Measurements from ENCODE around the gene NDUFS7. TPM values are rescaled to one million over a fixed set of nuclear protein-coding genes. Genes with fewer than 3 reads are reported as not detected.
"Not testable (repeated sequence)": the region's sequence is repeated elsewhere in the genome, so short reads cannot be mapped to it uniquely, and the experiment has no call there.

NDUFS7 gene
- total RNA-seq, 2 experiments from 2014 or later = 99.4 to 104 TPM

DNA sequence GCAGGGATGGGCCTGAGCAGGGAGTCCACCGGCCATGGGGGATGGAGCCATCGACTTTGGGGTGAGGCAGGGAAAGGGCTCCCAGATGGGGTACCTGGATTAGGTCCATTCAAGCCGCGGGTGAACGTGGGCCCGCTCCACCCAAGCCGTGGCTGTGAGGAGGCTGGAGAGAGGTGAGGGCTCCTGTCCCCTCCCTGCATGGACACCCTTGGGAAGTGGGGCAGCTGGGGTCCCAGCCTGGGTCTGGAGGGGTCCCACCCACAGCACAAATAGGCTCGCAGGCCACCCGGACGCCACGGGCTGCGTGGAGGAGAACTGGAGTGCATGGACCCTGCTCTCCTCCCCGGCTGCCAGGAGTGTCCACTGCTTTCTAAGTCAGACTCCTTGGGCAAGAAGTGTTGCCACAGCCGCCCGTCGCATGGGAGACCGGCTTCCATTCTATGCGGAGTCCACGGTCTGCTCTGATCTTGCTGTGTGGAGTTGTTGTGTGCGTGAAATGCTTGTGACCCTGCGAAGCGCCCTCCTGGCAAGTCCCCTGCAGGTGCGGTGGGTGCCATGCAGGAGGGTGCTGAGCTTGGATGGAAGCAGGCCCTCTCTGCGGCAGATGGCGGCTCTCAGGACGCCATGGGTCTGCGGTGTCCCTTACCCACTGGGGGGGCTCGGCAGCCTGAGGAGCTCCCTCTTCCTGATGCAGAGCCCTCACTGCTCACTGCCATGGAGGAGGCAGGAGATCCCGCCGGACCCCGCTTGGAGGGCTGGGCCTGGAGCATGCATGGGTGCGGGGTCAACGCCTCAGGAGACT, 25.7 kb downstream of the NDUFS7 start:
- CTCF ChIA-PET = interaction anchor here (1.0 to 1.3 kb wide), 2 partner anchors 36 to 86 kb away, joined by 3 to 4 read pairs; no protein-coding TSS in a partner anchor
- POLR2A ChIA-PET = interaction anchor here (0.6 to 1.2 kb wide), 2 partner anchors 27 to 57 kb away, joined by 3 to 6 read pairs; no protein-coding TSS in a partner anchor

DNA sequence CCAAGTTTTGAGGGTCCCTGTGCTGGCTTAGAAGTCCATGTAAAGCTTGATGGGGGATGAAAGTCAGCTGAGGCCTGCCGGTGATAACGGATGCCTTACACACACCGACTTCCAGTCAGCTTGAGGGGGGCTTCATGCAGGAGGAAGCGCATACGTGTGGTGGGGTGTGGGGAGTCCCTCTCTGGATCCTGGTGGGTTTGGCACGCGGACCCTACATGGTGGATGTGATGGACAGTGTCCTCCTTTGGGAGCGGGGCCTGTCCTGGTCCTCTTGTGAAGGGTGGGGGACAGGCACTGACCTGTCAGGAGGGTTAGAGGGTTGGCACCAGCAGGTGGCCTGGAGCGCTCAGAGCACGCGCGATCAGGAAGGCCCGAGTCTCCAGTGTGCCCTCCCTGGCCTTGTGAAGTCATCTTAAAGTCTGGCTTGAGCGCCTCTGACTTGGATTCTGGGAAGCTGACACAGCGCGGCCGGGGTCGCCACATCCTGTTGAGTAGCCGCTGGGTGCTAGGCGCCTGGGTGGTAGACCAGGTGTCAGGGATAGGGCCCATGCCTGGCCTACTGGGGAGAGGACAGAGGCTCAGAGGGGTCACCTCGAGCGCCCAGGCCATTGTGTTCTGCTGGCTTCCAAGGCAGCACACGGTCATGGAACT, 26.6 kb downstream of the NDUFS7 start:
- CTCF ChIA-PET = interaction anchor here (1.0 to 1.3 kb wide), 2 partner anchors 35 to 86 kb away, joined by 3 to 4 read pairs; no protein-coding TSS in a partner anchor
- POLR2A ChIA-PET = interaction anchor here (0.6 to 1.0 kb wide), 3 partner anchors 11 to 27 kb away, joined by 3 to 6 read pairs (median 3); no protein-coding TSS in a partner anchor

DNA sequence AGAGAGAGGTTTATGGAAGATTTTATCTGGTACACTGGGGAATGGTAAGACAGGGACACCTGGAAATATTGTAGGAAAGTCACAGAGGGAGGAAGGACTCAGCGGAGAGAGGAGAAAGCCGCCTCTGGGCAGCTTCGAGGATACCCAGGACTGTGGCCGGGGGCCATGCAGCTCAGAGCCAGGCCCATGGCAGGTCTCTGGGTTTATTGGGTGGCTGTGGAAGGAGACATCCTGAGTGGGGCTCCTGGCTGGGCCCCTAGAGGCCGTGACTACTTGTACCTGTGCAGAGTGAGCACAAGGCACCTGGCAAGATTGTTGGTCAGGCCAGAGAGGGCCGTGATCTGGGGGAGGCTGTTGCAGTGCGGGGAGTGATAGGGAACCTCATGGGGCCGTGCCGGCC, 27.1 kb downstream of the NDUFS7 start:
- ChIA-PET CTCF (interaction anchor here (1.3 kb wide), 1 partner anchor 34 kb away, joined by 3 read pairs; no protein-coding TSS in a partner anchor), POLR2A (interaction anchor here (0.6 to 1.0 kb wide), 3 partner anchors 10 to 27 kb away, joined by 3 to 4 read pairs (median 3); no protein-coding TSS in a partner anchor)

DNA sequence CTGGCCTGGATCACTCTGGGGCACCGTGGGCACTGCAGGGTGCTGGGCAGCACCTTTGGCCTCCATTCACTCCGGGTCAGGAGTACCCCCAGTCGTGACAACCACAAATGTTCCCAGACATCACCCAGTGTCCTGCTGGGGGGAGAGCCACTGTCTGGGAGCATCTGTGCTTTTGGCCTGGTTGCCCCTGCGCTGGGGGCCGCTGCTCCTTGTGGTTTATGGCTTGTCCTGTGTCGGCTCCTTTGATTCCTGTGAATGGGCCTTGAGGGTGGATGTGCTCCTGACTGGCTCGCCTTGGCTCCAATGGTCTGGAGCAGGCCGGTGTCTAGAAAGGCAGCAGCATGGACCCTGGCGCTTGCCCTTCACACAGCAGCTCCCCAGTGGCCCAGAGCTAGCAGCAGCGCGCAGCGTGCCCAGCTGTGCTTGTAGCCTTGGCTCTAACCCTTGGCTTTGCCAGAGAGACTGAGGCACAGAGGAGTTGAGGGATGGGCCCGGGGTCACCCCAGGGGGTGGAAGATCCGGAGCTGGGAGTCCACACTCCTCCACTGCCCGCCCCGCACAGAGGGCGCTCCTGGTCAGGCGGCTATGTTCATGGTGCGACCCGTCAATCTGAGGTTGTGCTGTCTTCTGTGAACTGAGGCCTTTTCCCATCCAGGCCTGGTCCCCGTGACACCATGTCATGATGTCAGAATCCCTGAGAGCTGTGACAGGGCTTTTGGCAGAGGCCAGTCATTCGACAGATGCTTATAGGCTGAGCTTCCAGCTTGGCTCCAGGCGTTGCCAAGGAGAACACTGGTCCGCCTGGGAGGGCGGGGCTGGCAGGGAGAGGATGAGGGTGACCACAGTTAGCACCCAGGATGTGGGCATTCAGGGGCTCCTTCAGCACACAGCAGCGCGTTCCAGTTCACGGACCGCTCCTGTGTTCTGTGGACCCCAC, 27.8 kb downstream of the NDUFS7 start:
- ChIA-PET CTCF (no interaction called here), POLR2A (interaction anchor here (0.6 to 1.0 kb wide), 2 partner anchors 9 to 19 kb away, joined by 3 to 4 read pairs; no protein-coding TSS in a partner anchor)

DNA sequence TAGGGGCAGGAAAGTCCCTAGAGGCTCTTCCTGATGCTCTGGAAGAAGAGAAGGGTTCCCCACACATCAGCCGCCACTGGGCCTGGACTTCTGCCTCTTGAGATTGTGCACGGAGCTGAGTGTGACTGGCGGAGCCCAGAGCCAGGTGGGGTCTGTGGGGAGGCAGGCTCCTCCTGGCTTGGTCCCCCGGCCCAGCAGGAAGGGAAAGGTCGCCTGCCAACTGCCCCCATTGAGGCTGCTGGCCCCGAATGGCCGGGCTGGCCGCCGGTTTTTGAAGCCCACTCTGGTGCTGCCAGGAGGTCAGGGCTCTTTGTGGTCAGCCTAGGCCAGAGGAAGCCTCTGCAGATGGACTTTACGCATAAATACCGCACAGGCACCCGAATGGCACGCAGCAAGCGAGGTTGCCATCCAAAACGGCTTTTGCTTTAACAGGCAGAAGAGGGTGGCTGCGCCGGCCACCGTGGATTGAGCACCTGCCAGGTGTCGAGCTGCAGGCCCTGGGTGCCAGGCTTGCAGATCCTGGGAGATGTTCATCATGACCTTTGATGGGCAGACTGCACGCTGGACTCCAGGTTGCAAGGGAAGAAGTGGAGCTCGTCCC, 28.7 kb downstream of the NDUFS7 start:
- POLR2A ChIA-PET = no interaction called here

DNA sequence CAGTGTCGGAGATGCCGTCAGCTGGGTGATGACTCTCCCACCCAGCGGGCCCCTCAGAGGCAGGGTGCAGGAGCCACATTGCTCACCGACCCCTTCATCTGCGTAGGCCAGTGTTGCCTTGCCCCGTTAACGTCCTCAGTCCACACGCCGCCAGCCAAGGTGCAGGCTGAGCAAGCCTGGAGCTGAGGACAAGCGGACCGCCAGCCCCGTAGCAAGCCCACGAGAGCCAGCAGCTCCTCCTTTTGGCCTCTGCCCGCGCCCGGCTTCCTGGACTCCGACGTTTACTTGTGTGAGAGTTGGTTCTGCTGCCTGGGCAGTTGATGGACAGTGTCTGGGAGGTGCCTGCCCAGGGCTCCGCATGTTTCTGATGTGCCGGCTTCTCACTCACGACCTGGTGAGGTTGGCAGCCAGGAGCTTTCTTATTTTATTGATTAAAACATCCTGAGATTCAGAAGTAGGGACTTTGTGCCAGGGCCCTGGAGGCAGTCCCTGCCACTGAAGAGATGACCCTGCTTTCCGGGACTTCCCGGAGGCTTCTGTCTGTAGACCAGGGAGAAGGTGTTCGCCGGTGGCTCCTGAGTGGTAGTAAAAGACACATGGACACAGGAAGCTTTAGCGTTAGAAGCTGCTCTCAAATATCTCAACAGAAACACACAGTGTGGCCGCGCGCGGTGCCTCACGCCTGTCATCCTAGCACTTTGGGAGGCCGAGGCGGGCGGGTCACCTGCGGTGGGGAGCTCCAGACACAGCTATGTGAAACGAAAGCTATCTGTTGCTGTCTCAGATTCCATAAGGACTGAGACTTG, 29.5 kb downstream of the NDUFS7 start:
- POLR2A ChIA-PET = no interaction called here
- CTCF ChIA-PET = interaction anchor here (0.7 to 1.3 kb wide), 5 partner anchors 10 to 32 kb away, joined by 3 to 4 read pairs (median 3); no protein-coding TSS in a partner anchor

More for the DNA sequence above, 28.7 kb downstream of the NDUFS7 start:
- CTCF ChIA-PET = interaction anchor here (1.0 to 1.1 kb wide), 3 partner anchors 9 to 32 kb away, joined by 3 to 4 read pairs (median 3); no protein-coding TSS in a partner anchor

DNA sequence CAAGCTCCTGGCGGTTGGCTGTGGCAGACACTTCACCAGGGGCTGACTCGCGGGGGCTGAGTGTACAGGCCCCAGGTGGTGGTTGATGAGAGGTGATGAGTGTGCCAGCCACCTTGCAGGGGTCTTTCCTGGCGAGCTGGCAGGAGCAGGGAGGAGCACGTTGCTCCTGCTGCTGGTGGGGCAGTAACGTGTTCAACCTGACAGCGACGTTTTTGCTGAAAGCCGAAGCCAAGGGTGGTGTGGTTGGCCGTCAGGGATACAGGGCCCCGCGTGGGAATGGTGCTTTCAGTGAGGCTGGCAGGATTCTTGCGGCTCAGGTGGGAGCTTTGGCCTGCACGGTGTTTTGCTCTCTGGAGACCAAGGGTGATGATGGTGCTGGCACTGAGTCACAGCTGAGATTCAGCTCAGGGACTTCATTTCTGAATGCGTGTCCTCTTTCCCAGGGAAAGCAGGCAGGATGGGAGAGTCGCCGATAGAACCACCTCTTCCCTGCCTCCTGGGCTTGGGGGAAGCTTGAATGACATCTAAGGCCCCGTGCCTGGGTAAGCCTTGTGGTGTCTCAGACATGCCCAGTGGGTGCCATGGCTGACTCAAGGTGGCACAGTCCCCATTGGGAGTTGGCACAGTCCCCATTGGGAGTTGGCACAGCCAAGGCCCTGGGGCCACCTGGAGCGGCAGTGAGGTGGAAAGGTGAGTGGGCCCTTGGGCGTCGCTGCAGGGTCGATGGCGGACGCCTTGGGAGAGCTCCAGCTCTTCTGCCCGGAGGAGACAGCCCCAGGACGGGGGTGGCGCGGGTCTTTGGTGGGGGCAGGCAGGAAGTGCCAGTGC, 32.5 kb downstream of the NDUFS7 start:
- ChIA-PET POLR2A (no interaction called here), CTCF (interaction anchor here (0.6 kb wide), 1 partner anchor 89 kb away, joined by 3 read pairs; no protein-coding TSS in a partner anchor)

DNA sequence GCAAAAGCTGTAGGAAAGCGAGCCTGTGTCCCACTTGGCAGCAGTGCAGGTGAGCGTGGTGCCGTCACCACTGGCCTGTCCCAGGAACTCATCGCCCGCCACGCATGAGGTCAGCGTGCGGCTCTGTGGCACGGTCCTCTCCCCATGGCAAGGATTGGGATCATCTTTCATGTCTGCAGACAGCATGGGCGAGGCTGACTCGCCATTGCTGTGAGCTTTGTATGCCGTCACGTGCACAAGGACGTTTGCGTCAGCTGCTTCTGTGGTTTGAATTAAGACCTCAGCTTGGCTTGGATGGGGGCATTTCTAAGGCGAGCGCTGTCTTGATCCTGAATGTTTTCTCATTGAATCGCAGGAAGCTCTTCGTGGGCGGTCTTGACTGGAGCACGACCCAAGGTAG, 33.4 kb downstream of the NDUFS7 start:
- ChIA-PET POLR2A (no interaction called here), CTCF (interaction anchor here (0.6 kb wide), 2 partner anchors 90 to 171 kb away, joined by 3 read pairs; no protein-coding TSS in a partner anchor)

DNA sequence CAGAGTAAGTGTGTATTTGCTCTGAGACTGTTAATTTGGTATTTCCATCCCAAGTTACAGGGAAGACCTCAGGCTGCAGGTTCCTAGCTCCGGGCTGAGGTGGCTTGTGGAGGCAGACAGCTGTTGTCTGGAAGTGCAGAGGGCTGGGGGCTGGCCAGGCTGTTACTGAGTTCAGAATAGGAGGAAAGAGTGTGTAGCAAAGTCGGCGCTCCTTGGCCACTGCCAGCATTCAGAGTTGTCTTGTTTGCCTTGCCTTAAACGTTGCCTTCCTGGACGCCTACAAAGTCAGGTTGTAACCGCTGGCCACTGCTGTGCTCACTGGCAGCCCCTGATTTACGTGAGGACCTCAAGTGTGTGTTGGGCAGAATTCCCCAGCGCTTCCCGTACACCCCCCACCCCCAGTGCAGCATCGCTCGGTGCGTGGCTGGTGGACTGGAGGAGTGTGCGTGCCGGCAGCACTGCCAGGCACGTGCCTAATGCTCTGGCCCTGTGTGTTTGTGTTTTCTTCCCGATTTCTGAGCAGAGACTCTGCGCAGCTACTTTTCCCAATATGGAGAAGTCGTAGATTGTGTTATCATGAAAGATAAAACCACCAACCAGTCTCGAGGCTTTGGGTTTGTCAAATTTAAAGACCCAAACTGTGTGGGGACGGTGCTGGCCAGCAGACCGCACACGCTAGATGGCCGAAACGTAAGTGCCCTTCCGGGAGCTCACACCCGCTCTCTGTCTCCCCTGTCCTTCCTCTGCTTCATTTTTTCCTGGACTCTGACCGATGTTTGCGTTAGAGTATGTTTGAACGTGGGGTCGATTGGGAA, 34.2 kb downstream of the NDUFS7 start:
- ChIA-PET POLR2A (no interaction called here), CTCF (no interaction called here)

DNA sequence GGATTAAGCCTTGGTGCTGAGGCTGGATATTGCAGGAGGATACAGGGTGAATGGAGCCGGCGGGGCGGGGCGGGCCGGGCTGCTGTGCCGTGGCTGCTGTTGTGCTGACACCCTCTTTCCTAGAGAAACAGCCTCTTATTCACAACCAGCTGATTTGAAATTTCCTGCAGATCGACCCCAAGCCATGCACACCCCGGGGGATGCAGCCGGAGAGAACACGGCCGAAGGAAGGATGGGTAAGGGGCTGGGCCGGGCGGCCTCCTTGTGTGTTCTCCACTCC, 34.7 kb downstream of the NDUFS7 start:
- ChIA-PET POLR2A (no interaction called here), CTCF (interaction anchor here (0.8 kb wide), 1 partner anchor 27 kb away, joined by 3 read pairs; no protein-coding TSS in a partner anchor)

DNA sequence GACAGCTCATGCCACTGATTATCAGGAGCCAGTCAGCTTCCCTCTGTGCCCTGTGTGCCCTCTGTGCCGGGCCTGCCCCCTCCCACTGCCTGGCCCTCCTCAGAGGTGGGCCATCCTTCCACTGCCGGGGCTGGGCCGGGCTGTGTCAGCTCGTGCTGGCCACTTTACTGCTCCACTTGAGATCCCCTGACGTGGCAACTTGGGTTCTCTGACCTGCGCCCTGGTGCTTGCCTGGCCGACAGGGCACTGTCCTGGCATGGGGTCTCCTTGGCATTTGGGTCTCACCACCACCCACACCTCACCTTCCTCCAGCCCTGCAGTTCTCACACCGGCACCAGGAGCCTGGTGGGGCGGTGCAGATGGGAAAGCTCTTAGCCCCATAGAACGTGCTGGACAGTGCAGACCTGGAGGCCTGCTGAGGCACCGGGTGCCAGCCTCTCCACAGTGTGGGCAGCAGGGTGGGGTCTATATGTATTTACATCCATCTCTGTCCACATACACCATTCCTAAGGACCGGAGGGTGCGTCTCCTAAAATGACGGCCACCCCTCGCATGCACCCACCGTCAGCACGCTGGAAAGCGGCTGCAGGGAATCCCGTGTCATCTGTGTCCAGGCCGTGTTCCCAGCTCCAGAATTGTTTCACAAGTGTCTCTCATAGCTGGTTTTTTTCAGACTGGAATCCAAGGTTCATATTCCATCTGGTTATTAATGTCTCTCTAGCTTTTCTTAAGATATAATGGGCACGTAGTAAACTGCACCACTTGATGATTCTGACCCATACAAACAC, 35.4 kb downstream of the NDUFS7 start:
- ChIA-PET POLR2A (no interaction called here), CTCF (interaction anchor here (0.8 kb wide), 1 partner anchor 26 kb away, joined by 3 read pairs; no protein-coding TSS in a partner anchor)

DNA sequence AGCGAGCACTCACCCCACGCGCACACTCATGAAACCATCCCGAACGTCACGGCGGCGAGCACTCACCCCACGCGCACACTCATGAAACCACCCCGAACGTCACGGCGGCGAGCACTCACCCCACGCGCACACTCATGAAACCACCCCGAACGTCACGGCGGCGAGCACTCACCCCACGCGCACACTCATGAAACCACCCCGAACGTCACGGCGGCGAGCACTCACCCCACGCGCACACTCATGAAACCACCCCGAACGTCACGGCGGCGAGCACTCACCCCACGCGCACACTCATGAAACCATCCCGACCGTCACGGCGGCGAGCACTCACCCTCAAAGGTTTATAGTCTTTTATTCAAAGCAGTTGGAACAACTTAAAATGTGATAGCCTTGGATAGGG, 36.4 kb downstream of the NDUFS7 start:
- POLR2A ChIA-PET = not testable (repeated sequence)
- CTCF ChIA-PET = interaction anchor here (0.9 kb wide), 1 partner anchor 17 kb away, joined by 4 read pairs; no protein-coding TSS in a partner anchor

DNA sequence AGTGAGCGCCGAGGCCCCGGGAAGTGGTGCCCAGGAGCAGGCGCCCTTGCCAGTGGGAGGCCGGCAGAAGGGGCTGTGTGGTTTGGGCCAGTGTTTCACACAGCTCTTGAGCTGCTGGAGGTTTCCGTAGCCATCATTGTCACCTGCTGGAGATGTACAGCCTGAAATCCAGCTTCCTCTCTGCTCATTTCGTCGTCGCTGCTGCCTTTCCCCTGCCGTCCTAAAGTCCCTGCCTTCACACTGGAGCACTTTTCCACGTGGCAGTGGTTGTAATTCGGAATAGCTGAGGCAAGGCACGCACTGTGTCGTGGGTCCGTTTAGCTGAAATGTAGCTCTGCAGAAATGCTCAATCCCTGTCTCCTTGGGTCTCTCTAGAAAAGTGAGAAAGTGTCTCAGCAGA, 36.9 kb downstream of the NDUFS7 start:
- CTCF ChIA-PET = interaction anchor here (0.9 kb wide), 1 partner anchor 16 kb away, joined by 4 read pairs; no protein-coding TSS in a partner anchor
- POLR2A ChIA-PET = interaction anchor here (0.5 to 0.8 kb wide), 2 partner anchors 10 to 65 kb away, joined by 3 to 12 read pairs; no protein-coding TSS in a partner anchor

DNA sequence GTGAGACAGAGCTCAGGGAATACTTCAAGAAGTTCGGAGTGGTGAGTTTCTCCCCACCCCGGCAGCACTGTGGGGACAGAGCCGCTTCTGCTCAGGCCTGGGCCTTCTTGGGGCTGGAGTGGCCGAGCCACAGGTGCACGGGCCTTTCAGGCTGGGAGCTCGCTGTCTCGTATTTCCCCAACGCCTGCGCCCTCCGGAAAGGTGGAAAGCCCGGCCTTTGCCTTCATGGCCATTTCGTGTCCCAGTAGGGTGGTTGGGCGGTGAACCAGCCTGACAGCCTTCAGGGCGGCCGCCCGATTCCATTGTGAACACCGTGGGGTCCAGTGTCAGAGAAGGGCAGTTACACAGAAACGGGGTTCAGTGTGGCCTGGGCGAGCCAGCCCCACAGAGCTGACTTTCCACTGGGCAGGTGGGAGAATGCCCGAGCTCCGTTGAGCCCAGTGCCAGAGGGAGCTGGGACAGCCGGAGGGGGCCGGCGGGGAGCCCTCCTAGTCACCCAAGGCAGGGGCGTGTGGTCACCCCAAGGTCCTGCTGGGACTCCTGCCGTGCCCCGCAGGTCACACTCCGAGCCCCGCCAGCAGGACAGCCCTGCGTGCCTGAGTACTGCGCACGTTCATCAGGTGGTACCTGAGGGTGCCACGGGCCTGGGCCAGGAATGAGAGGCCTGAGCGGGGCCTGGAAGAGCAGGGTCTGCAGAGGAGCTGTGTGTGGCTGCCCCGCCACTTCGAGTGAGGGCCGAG, 37.7 kb downstream of the NDUFS7 start:
- CTCF ChIA-PET = no interaction called here
- POLR2A ChIA-PET = interaction anchor here (0.5 to 0.8 kb wide), 2 partner anchors 11 to 66 kb away, joined by 3 to 12 read pairs; no protein-coding TSS in a partner anchor

DNA sequence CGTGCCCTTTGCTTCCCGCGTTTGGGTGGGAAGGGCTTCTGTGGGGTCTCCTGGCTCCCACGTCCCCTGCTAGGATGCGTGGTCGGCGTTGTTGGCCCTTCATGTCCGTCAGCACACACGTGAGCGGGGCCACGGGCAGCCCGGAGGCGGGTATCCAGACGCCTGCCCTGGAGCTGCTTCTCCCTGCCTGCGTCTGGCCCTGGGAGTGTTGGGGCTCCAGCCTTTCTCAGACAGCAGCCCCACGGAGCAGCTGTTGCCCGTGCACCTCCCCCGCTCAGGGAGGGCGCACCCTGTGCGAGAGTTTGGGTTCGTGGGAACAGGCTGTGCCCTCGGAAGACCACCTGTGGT, 38.2 kb downstream of the NDUFS7 start:
- ChIA-PET POLR2A (no interaction called here), CTCF (no interaction called here)
